GM13977 (cell line): ENCODE measurements around the gene NPAS3.

Experiments
- DNase-seq: peaks from one replicate; pipeline ENCODE4 v3.0.0; 2012; ENCODE audit warnings: low spot score
- CTCF ChIP-seq: IDR thresholded peaks from 2 replicates; pipeline ENCODE4 v1.5.1; 2012; ENCODE audit warnings: mild to moderate bottlenecking, control low read depth; ENCODE audit not compliant: insufficient read depth; ENCODE audit errors: extremely low read depth, missing control alignments
- in situ Hi-C: fragments of 300-500 bp; cut with MboI; formaldehyde crosslinking; loops from one replicate; pipeline ENCODE4 v1.12.0; 2022; ENCODE audit warnings: low sequenced_read_pairs, low pct_unique_long_range_greater_than_20kb, mixed read lengths, inconsistent platforms; ENCODE audit not compliant: unreplicated experiment

The NPAS3 gene

GRCh38 chr14:33755358-33755757, 816.7 kb downstream of the NPAS3 start:
- no peak for DNase-seq
- in situ Hi-C loops, result no loop called here
- TF ChIP-seq CTCF, result no peak

- no peak for DNase-seq
- TF ChIP-seq CTCF, result no peak
- in situ Hi-C loops, result no loop called here
Observed at GRCh38 chr14:33756833-33757232, 818.2 kb downstream of the NPAS3 start.

DNA sequence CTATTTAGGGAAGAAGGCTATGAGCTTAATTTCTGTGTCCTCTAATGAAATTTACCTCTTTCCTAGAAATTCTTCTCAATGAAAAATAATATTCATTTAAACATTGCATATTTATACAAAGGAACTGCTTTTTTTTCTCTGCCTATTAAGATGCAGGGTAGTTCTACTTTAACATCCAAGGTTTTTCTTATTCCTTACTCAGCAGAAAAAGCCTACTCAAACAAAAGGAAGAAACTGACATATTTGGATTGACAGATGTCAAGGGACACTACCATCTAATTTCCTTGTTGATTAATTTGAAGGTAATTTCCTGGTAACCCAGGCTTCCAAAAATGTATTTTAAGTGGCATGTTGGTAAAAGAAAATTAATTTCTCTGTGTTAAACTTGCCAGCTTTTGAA, 819.9 kb downstream of the NPAS3 start:
- no peak for TF ChIP-seq CTCF
- DNase-seq, result no peak
- in situ Hi-C loops, result no loop called here

DNA sequence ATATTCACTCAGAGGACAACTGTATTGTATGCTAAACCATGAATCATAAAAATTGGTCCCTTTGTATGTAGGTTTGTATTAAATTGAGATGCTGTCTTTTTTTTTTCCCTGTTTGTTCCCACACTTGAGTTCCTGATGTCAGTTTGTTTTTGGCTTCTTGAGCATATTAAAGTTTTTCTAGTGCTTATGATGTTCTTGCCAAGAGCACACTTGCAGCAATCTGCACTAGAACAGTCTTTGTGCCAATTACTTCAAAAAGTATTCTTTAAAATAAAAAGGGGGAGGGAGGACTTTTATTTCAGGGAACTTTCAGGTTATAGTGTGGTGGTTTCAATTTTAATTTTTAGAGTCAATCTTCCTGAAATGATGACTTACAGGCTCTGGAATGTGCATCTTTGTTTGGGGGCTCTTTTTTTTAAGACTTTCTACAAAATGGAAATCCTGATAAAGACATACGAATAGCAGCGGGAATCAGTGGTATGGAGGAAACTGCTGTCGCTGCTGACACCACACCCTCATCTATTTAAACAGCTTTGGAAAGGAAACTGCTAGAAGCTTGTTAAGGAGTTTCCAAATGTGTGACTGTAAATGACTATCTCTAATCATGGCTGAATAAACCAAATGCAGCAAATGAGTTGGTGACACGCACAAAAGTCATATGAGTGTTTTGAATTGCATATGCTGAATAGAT, 823.6 kb downstream of the NPAS3 start:
- in situ Hi-C loops, result no loop called here
- TF ChIP-seq CTCF, result no peak
- no peak for DNase-seq

- no peak for DNase-seq
- no peak for TF ChIP-seq CTCF
- in situ Hi-C loops, result no loop called here
Observed at GRCh38 chr14:33764876-33765650, 826.4 kb downstream of the NPAS3 start.

DNA sequence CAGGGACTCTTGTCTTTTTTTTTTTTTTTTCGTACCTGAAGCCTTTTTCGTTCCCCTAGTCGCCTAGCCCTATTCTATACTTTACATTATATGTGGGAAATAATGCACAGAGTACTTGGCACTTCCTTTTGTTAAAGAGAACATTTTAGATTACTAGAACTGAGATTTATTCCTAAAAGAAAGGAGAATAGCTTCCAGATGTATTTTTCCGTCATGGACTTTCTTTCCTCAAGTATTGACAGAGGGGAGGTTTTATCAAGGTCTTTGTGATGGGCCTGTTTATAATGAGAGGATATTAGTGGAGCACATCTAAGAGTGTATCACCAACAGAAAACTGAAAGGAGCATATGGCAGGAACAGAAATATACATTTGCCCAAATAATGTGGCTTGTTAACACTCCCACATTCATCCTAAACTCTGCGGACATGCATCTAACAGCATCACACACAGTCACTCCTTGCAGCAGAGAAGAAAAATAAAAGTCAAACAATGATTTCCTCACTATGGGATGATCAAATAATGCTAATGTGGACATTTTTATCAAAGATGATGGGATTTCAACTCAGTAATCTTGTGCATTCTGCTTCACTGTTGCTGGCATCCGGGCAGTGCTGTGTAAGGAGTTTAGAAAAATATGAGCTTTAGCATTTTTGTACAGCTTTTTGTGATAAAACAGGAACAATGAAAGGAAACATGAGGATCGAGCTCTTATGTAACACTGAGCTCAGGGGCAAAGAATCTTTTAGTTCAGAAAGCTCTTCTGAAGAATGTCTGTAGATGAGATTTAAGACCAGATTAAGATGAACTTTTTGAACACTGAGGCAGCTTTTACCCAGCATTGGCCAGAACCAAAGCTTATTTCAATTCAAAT, 829.1 kb downstream of the NPAS3 start:
- TF ChIP-seq CTCF, result no peak
- in situ Hi-C loops, result no loop called here
- DNase-seq, result no peak
